Pulmonary artery endothelial cell (primary cell): ENCODE results near the gene OPN3. TPM values are rescaled to one million over a fixed set of nuclear protein-coding genes. Genes with fewer than 3 reads are reported as not detected.

Source experiments
- total RNA-seq: library from RNA; depleted of rRNA; stranded (reverse); fragments of >200 nt; gene quantifications from 2 replicates; pipeline ENCODE4 v1.2.3, GENCODE V29; 2014

The OPN3 gene
- total RNA-seq, 1 donor from 2014 or later: 18.3 TPM

Other genes starting within 250 kb of the OPN3 start
- gene FH, start 120.6 kb downstream of the OPN3 start, total RNA-seq: 113 and 114 TPM in 2 replicates
- not detected in 2 replicates for gene KMO, start 108.0 kb downstream of the OPN3 start, total RNA-seq
- 20.7 and 21.0 TPM in 2 replicates for gene CHML, start within 50 bp of the OPN3 start, total RNA-seq
- gene WDR64, start 11.9 kb upstream of the OPN3 start, total RNA-seq: not detected in 2 replicates
- gene EXO1, start 207.8 kb upstream of the OPN3 start, total RNA-seq: 11.7 and 16.9 TPM in 2 replicates